Ramos (cell line): ENCODE results near the gene ERBB2.
"Not testable (repeated sequence)": the region's sequence is repeated elsewhere in the genome, so short reads cannot be mapped to it uniquely, and the experiment has no call there.

Experiments
- in situ Hi-C: fragments of 300-500 bp; cut with MboI; formaldehyde crosslinking; loops from one replicate; pipeline ENCODE4 v1.14.3; 2022; ENCODE audit warnings: low sequenced_read_pairs; ENCODE audit not compliant: unreplicated experiment

Gene ERBB2

GRCh38 chr17:39754958-39755553 lies 55.2 kb downstream of the ERBB2 start:
- in situ Hi-C loops, result loop anchor here (10.0 kb wide), 1 partner anchor 110 kb away; the partner anchor contains the start of genes IKZF3 and ZPBP2

GRCh38 chr17:39755554-39756379 lies 55.9 kb downstream of the ERBB2 start:
- in situ Hi-C loops, result loop anchor here (10.0 kb wide), 1 partner anchor 109 kb away; the partner anchor contains the start of genes IKZF3 and ZPBP2

GRCh38 chr17:39756380-39757079 lies 56.7 kb downstream of the ERBB2 start:
- in situ Hi-C loops, result loop anchor here (10.0 kb wide), 1 partner anchor 108 kb away; the partner anchor contains the start of genes IKZF3 and ZPBP2

- in situ Hi-C loops, result loop anchor here (10.0 kb wide), 1 partner anchor 108 kb away; the partner anchor contains the start of genes IKZF3 and ZPBP2
Measured at GRCh38 chr17:39757176-39757662, 57.4 kb downstream of the ERBB2 start.

GRCh38 chr17:39757931-39758873 lies 58.3 kb downstream of the ERBB2 start:
- in situ Hi-C loops, result loop anchor here (10.0 kb wide), 1 partner anchor 107 kb away; the partner anchor contains the start of genes IKZF3 and ZPBP2

GRCh38 chr17:39759204-39759603 lies 59.3 kb downstream of the ERBB2 start:
- in situ Hi-C loops, result loop anchor here (10.0 kb wide), 1 partner anchor 106 kb away; the partner anchor contains the start of genes IKZF3 and ZPBP2

GRCh38 chr17:39761861-39762496 lies 62.1 kb downstream of the ERBB2 start:
- in situ Hi-C loops, result no loop called here

GRCh38 chr17:39763051-39763820 lies 63.4 kb downstream of the ERBB2 start:
- in situ Hi-C loops, result no loop called here

GRCh38 chr17:39764171-39764570 lies 64.3 kb downstream of the ERBB2 start:
- in situ Hi-C loops, result not testable (repeated sequence)

- in situ Hi-C loops, result no loop called here
Measured at GRCh38 chr17:39765175-39765574, 65.3 kb downstream of the ERBB2 start.

GRCh38 chr17:39765766-39766165 lies 65.9 kb downstream of the ERBB2 start:
- in situ Hi-C loops, result no loop called here

GRCh38 chr17:39767147-39767546 lies 67.3 kb downstream of the ERBB2 start:
- in situ Hi-C loops, result no loop called here

GRCh38 chr17:39769974-39770587 lies 70.2 kb downstream of the ERBB2 start:
- in situ Hi-C loops, result no loop called here

GRCh38 chr17:39772415-39772814 lies 72.6 kb downstream of the ERBB2 start:
- in situ Hi-C loops, result no loop called here

- in situ Hi-C loops, result no loop called here
Measured at GRCh38 chr17:39772987-39773934, 73.4 kb downstream of the ERBB2 start.

GRCh38 chr17:39774047-39774446 lies 74.2 kb downstream of the ERBB2 start:
- in situ Hi-C loops, result no loop called here

GRCh38 chr17:39775031-39775430 lies 75.2 kb downstream of the ERBB2 start:
- in situ Hi-C loops, result no loop called here
